T-cell (primary cell): ENCODE results near the gene PELI2. TPM values are rescaled to one million over a fixed set of nuclear protein-coding genes. Genes with fewer than 3 reads are reported as not detected.

Experiments used
- ATAC-seq, 4 experiments: fragments of 200-7000 bp in 3 of 4; fragments of 150-1000 bp in 1 of 4; cut with Tn5 transposase; replicated peaks in 1 of 4; 1 replicate in 3 of 4; 2 replicates in 1 of 4; pipeline ENCODE4 v1.10.0; 2021; ENCODE audit warnings: moderate library complexity in 3 of 4, mild to moderate bottlenecking in 2 of 4, moderate number of reproducible peaks in 1 of 4
- CTCF ChIA-PET, 2 donors: fragments of 300-600 bp; sonication (Branson Sonifier 250); formaldehyde crosslinking; loops; one replicate each; lab custom pipeline; 2022; ENCODE audit warnings: antibody characterized with exemption in 2 of 2; lab: Charles Lee
- POLR2A ChIA-PET, 2 donors: fragments of 300-600 bp; sonication (Branson Sonifier 250); formaldehyde crosslinking; loops; one replicate each; lab custom pipeline; 2022; ENCODE audit warnings: antibody characterized with exemption in 2 of 2; lab: Charles Lee
- DNase-seq, 35 experiments: peaks; one replicate each; pipeline versions ENCODE4 v3.0.0 to v3.0.0-alpha.2; 2013 to 2023
- H3K27ac ChIP-seq: one replicate; pipeline ENCODE4 v1.5.1; 2013; ENCODE audit warnings: low read length
- H3K27me3 ChIP-seq, 2 experiments: replicated peaks in 1 of 2; 1 replicate in 1 of 2; 2 replicates in 1 of 2; pipeline versions ENCODE4 v1.6.1 to v1.7.0; 2013; ENCODE audit warnings: low read length in 1 of 2, mixed read lengths in 1 of 2; ENCODE audit not compliant: control insufficient read depth in 2 of 2, insufficient read depth in 2 of 2; ENCODE audit errors: extremely low read depth in 1 of 2
- H3K36me3 ChIP-seq, 2 donors: 1 replicate in 1 of 2; 2 replicates in 1 of 2; pipeline versions ENCODE4 v1.6.1 to v1.7.0; 2013; ENCODE audit warnings: low read length in 1 of 2; ENCODE audit not compliant: control insufficient read depth in 2 of 2, insufficient read depth in 1 of 2; ENCODE audit errors: extremely low read depth in 1 of 2
- H3K4me1 ChIP-seq, 2 experiments: 1 replicate in 1 of 2; 2 replicates in 1 of 2; pipeline versions ENCODE4 v1.6.1 to v1.7.0; 2013; ENCODE audit warnings: low read length in 2 of 2, mixed read lengths in 1 of 2; ENCODE audit not compliant: insufficient read depth in 2 of 2, control insufficient read depth in 1 of 2; ENCODE audit errors: extremely low read depth in 1 of 2
- H3K4me3 ChIP-seq, 2 donors: 1 replicate in 1 of 2; 2 replicates in 1 of 2; pipeline versions ENCODE4 v1.5.1 to v1.7.0; 2013; ENCODE audit warnings: mild to moderate bottlenecking in 2 of 2, low read length in 1 of 2, moderate library complexity in 1 of 2; ENCODE audit not compliant: control insufficient read depth in 1 of 2; ENCODE audit errors: extremely low read depth in 1 of 2
- H3K9me3 ChIP-seq: 2 replicates; pipeline ENCODE4 v1.7.0; 2013
- H3K27ac Mint-ChIP-seq, 2 donors: one replicate each; pipeline ENCODE4 v1.8.0; 2020 to 2021; ENCODE audit warnings: mild to moderate bottlenecking in 2 of 2, mixed read lengths in 2 of 2
- H3K27me3 Mint-ChIP-seq, 2 donors: one replicate each; pipeline ENCODE4 v1.8.0; 2021 to 2022; ENCODE audit warnings: mixed read lengths in 2 of 2
- H3K36me3 Mint-ChIP-seq: one replicate; pipeline ENCODE4 v1.8.0; 2021; ENCODE audit warnings: mixed read lengths
- H3K4me1 Mint-ChIP-seq, 3 donors: one replicate each; pipeline ENCODE4 v1.8.0; 2020 to 2022; ENCODE audit warnings: mixed read lengths in 3 of 3, mild to moderate bottlenecking in 1 of 3
- H3K4me3 Mint-ChIP-seq, 3 donors: one replicate each; pipeline ENCODE4 v1.8.0; 2020 to 2022; ENCODE audit warnings: mild to moderate bottlenecking in 3 of 3, mixed read lengths in 3 of 3, moderate library complexity in 3 of 3
- H3K9me3 Mint-ChIP-seq, 3 donors: one replicate each; pipeline ENCODE4 v1.8.0; 2020 to 2022; ENCODE audit warnings: mixed read lengths in 3 of 3
- WGBS: methylation state at CpG from one replicate; pipeline ENCODE4 v1.1.5; 2013; ENCODE audit warnings: missing lambda C conversion rate; ENCODE audit not compliant: insufficient coverage; 5-methylcytosine and 5-hydroxymethylcytosine counted together
- total RNA-seq, 35 experiments: library from RNA in 6 of 35; stranded (reverse) in 6 of 35; fragments of 120-200 nt in 1 of 35; gene quantifications; one replicate each; pipeline versions ENCODE4 v1.2.1 to v1.2.4 and lab custom pipeline; 2013 to 2026

Gene PELI2
- total RNA-seq, 5 donors from 2014 or later (not counting 1 experiment from before 2014, with no cell fraction given) = 9.0 to 12.7 (median 10.5) TPM

DNA sequence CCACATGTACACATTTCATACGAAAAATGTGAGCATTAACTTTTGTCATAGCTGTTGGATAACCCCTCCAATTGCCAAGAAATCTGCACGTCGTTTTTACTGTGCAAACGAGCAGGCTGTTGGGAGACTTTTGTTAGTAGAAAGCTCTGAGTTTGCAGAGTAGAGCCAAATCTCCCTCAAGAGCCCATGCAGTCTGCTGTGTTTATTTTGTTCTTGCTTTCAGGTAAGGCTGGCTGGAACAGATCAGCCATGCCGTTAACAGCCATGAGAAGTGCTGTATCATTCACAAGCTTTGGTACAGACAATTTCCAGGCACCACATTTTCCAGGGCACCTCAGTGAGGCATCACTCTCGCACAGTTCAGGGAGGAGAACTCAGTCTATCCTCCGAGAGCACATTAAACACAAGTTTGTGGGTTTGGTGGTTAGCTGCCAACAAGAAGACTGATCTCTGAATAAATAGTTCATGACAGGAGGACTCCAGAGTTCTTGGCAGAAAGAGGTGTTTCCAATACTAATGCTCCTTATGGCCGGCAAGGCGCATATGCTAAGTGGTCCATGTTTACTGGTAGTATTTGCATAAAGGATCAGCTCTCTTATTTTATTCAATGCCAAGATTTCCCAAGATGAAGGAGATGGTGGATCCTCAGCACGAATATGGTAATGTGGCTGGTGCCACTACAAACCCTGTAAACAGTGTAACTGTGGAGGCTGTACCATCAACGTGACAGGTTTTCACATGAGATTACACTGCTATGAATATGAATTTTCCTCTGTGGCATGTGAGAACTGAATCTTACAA, 30.3 kb upstream of the PELI2 start:
- Histone ChIP-seq H3K27me3 (peaks cover 0 to 3% of the 10 kb centered on the region in 2 experiments), H3K27ac (no peak overlapping the region), H3K36me3 (no peaks in the 10 kb centered on the region), H3K4me1 (no peaks in the 10 kb centered on the region), H3K9me3 (no peaks in the 10 kb centered on the region), H3K4me3 (no peak overlapping the region)
- ChIA-PET POLR2A (interaction anchor here in 1 of 2 donors (0.5 kb wide), 1 partner anchor 9 kb away, joined by 3 read pairs; no protein-coding TSS in a partner anchor), CTCF (interaction anchor here in 1 of 2 donors (1.0 kb wide), 1 partner anchor 28 kb away, joined by 3 read pairs; no protein-coding TSS in a partner anchor)
- Mint-ChIP-seq H3K27ac (no peak overlapping the region), H3K36me3 (no peaks in the 10 kb centered on the region), H3K4me3 (no peak overlapping the region), H3K9me3 (peaks cover 0 to 6% (median 0%) of the 10 kb centered on the region in 3 donors), H3K27me3 (peaks cover 15 to 19% of the 10 kb centered on the region in 2 donors), H3K4me1 (no peaks in the 10 kb centered on the region)
- ATAC-seq (no peak), DNase-seq (no peak)
- WGBS = 77% methylated on average over 5 of the region's 11 CpGs

- Mint-ChIP-seq H3K27me3 (peaks cover 14 to 17% of the 10 kb centered on the region in 2 donors), H3K36me3 (no peaks in the 10 kb centered on the region), H3K9me3 (peaks cover 0 to 6% (median 0%) of the 10 kb centered on the region in 3 donors), H3K4me1 (no peaks in the 10 kb centered on the region), H3K4me3 (no peak overlapping the region), H3K27ac (no peak overlapping the region)
- Histone ChIP-seq H3K4me3 (no peak overlapping the region), H3K4me1 (no peaks in the 10 kb centered on the region), H3K27me3 (peaks cover 0 to 3% of the 10 kb centered on the region in 2 experiments), H3K36me3 (no peaks in the 10 kb centered on the region), H3K27ac (no peak overlapping the region), H3K9me3 (no peaks in the 10 kb centered on the region)
- POLR2A ChIA-PET = no interaction called here
- ATAC-seq (no peak), DNase-seq (no peak)
- WGBS = 100% methylated on average over 1 of the region's 3 CpGs
- CTCF ChIA-PET = interaction anchor here in 1 of 2 donors (1.0 kb wide), 1 partner anchor 27 kb away, joined by 3 read pairs; no protein-coding TSS in a partner anchor
Observed at GRCh38 chr14:56088941-56089340, 29.3 kb upstream of the PELI2 start.

DNA sequence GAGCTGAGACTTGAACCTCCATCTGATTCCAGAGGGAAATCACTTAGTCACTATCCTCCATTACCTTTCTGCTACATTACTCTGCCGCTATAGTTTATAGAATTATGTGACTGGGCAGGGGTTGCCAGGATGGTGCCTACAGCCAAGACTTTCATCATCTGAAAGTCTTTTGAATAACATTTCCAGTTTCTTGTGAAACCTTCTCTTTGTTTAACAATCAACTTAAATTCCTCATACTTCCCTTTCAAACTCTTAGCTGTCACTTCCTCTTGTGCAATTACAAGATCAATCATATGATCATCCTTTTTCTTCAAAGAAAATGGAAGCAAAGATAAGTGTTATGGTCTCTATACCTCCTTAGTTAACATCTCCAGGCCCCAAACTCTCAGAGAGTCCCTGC, 25.4 kb upstream of the PELI2 start:
- WGBS = no CpG with 5 or more reads among the region's 1 CpG
- Mint-ChIP-seq H3K4me1 (no peaks in the 10 kb centered on the region), H3K4me3 (no peak overlapping the region), H3K27ac (no peak overlapping the region), H3K9me3 (peaks cover 0 to 4% (median 0%) of the 10 kb centered on the region in 3 donors), H3K27me3 (peaks cover 8 to 13% of the 10 kb centered on the region in 2 donors), H3K36me3 (no peaks in the 10 kb centered on the region)
- no peaks in the 10 kb centered on the region for H3K36me3 ChIP-seq
- H3K4me3 ChIP-seq = no peak overlapping the region
- peaks cover 0 to 6% of the 10 kb centered on the region in 2 experiments for H3K27me3 ChIP-seq
- H3K27ac ChIP-seq = no peak overlapping the region
- no peaks in the 10 kb centered on the region for H3K9me3 ChIP-seq
- ATAC-seq (no peak), DNase-seq (no peak)
- no peaks in the 10 kb centered on the region for H3K4me1 ChIP-seq
- POLR2A ChIA-PET = no interaction called here
- CTCF ChIA-PET = no interaction called here

- WGBS = no CpG with 5 or more reads among the region's 4 CpGs
- no peaks in the 10 kb centered on the region for H3K4me1 Mint-ChIP-seq
- ChIA-PET CTCF (interaction anchor here in 1 of 2 donors (0.6 kb wide), 1 partner anchor 41 kb away, joined by 3 read pairs; no protein-coding TSS in a partner anchor), POLR2A (no interaction called here)
- no peaks in the 10 kb centered on the region for H3K36me3 Mint-ChIP-seq
- no peak overlapping the region for H3K27ac Mint-ChIP-seq
- Histone ChIP-seq H3K36me3 (no peaks in the 10 kb centered on the region), H3K4me3 (no peak overlapping the region), H3K4me1 (no peaks in the 10 kb centered on the region), H3K27ac (no peak overlapping the region), H3K9me3 (no peaks in the 10 kb centered on the region), H3K27me3 (peaks cover 0 to 6% of the 10 kb centered on the region in 2 experiments)
- H3K9me3 Mint-ChIP-seq = peaks cover 0 to 4% (median 0%) of the 10 kb centered on the region in 3 donors
- ATAC-seq (no peak), DNase-seq (no peak)
- H3K4me3 Mint-ChIP-seq = no peak overlapping the region
- H3K27me3 Mint-ChIP-seq = peaks cover 8 to 17% of the 10 kb centered on the region in 2 donors
Observed at GRCh38 chr14:56094076-56094475, 24.1 kb upstream of the PELI2 start.

- no peaks in the 10 kb centered on the region for H3K4me1 ChIP-seq
- DNase-seq (no peak), ATAC-seq (no peak)
- Mint-ChIP-seq H3K27me3 (peaks cover 17% of the 10 kb centered on the region in 2 donors), H3K27ac (no peak overlapping the region), H3K36me3 (no peaks in the 10 kb centered on the region), H3K4me1 (no peaks in the 10 kb centered on the region), H3K4me3 (no peak overlapping the region), H3K9me3 (peaks cover 0 to 4% (median 0%) of the 10 kb centered on the region in 3 donors)
- no CpG with 5 or more reads among the region's 1 CpG for WGBS
- H3K36me3 ChIP-seq = no peaks in the 10 kb centered on the region
- H3K27ac ChIP-seq = no peak overlapping the region
- H3K27me3 ChIP-seq = peaks cover 0 to 9% of the 10 kb centered on the region in 2 experiments
- H3K4me3 ChIP-seq = no peak overlapping the region
- CTCF ChIA-PET = no interaction called here
- POLR2A ChIA-PET = interaction anchor here in 1 of 2 donors (0.6 kb wide), 1 partner anchor 63 kb away, joined by 5 read pairs; no protein-coding TSS in a partner anchor
- H3K9me3 ChIP-seq = no peaks in the 10 kb centered on the region
Observed at GRCh38 chr14:56098021-56098420, 20.2 kb upstream of the PELI2 start.

DNA sequence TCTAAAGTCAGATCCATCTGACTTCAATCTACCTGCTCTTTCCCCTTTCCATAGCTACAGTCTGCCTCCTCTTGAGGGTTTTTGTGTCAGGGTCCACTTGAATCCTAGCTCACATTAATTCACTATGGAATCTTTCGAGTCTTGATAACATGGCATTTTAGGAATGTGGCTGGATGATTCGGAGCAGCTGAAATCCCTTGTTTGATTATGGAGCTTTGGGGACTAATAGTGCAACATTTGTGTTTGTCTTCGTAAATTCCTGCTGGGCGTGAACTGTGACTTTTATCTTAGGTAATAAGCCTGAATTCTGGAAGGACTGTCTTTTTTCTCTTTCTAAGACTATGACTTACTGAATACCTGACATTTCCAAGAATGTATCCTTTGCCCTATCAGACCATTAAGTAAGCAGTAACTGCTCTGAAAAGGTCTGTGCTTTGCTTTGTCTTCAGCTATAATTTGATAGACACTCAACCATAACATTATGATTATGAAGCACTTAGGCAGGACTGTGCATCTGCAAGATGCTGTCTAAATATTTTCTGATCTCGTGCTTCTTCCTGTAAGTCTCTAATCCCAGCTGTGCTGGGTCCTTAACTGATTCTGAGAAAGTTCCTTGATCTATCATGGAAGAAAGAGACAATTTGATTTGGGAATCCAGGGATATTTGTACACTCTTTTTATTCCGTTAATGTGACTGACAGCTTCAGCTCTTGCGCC, 19.0 kb upstream of the PELI2 start:
- no peak overlapping the region for H3K4me3 ChIP-seq
- H3K9me3 Mint-ChIP-seq = peaks cover 0 to 4% (median 0%) of the 10 kb centered on the region in 3 donors
- peaks cover 0 to 10% of the 10 kb centered on the region in 2 experiments for H3K27me3 ChIP-seq
- no peaks in the 10 kb centered on the region for H3K36me3 Mint-ChIP-seq
- H3K4me3 Mint-ChIP-seq = no peak overlapping the region
- no peak for ATAC-seq
- H3K27me3 Mint-ChIP-seq = peaks cover 17% of the 10 kb centered on the region in 2 donors
- no peak overlapping the region for H3K27ac Mint-ChIP-seq
- POLR2A ChIA-PET = no interaction called here
- DNase-seq = no peak
- no peak overlapping the region for H3K27ac ChIP-seq
- CTCF ChIA-PET = no interaction called here
- WGBS = 86% methylated on average over 2 of the region's 7 CpGs
- H3K9me3 ChIP-seq = no peaks in the 10 kb centered on the region
- H3K4me1 Mint-ChIP-seq = no peaks in the 10 kb centered on the region
- no peaks in the 10 kb centered on the region for H3K36me3 ChIP-seq
- H3K4me1 ChIP-seq = no peaks in the 10 kb centered on the region
